DMS153 treated with DMSO at 0.1 percent for 48 hours (cell line): Measurements from ENCODE around the gene PTGDS.
"Not testable (repeated sequence)": the region's sequence is repeated elsewhere in the genome, so short reads cannot be mapped to it uniquely, and the experiment has no call there.

ENCODE experiments used
- DNase-seq: peaks from one replicate; lab custom pipeline; 2025; ENCODE audit not compliant: unreplicated experiment; lab: John Stamatoyannopoulos, UW

Gene PTGDS

DNA sequence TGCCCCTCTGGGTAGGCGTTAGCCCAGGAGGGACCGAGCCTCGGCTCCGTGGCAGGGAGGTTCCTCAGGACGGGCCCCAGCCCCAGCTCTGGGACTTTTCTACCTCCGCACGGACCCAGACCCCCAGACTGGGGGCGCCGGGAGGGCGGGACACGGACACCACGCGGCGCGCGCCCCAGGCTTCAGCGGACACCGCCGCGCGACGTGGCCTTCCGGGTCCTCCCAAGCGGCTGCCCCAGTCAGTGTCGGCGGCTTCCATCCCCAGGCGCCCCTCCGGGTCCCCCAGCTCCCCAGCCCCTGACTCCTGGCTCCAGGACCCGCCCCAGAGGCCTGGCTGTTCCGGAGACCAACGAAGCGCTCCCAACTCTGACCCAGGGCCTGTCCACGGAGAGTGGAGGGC is 8.5 kb downstream of the PTGDS start:
- no peak for DNase-seq

DNA sequence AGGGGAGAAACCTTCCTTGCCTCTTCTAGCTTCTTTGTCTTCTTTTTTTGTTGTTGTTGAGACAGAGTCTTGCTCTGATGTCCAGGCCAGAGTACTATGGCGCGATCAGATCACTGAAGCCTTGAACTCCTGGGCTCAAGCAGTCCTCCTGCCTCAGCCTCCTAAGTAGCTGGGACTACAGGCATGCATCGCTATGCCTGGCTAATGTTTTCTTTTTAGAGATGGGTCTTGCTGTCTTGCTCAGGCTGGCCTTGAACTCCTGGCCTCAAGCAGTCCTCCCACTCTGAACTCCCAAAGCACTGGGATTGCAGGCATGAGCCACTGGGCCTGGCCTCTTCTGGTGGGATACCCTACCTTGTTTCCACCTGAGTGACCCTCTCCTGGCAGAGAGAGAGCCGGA is 11.6 kb downstream of the PTGDS start:
- DNase-seq = no peak

DNA sequence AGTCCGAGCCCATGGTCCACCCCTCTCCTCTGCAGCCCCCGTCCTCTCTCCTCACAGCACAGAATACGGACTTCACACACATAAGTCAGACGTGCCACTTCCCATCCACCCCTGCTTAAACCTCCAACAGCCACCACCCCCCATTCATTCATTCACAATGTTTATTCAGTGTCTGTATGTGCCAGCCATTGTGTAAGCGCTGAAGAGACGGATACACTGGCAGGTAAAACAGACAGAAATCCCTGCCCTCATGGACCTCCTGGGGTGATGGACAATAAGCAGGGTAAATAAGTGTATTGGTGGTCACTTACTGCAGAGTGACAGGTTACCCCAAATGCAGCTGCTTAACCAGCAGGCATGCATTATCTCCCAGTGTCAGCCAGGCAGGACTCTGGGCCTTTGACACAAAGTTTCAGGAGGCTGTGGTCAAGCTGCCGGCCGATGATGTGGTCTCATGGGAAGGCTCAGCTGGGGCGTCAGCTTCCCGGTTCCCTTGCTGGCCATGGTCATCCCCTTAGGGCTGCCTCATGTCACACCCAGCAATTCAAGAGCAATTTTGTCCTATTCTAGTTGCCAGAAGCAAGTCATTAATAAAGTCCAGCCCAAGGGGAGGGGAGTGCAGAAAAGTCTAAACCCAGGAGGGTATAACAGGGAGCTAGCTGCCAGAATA is 13.1 kb downstream of the PTGDS start:
- peak; percentile 56 for DNase-seq

DNA sequence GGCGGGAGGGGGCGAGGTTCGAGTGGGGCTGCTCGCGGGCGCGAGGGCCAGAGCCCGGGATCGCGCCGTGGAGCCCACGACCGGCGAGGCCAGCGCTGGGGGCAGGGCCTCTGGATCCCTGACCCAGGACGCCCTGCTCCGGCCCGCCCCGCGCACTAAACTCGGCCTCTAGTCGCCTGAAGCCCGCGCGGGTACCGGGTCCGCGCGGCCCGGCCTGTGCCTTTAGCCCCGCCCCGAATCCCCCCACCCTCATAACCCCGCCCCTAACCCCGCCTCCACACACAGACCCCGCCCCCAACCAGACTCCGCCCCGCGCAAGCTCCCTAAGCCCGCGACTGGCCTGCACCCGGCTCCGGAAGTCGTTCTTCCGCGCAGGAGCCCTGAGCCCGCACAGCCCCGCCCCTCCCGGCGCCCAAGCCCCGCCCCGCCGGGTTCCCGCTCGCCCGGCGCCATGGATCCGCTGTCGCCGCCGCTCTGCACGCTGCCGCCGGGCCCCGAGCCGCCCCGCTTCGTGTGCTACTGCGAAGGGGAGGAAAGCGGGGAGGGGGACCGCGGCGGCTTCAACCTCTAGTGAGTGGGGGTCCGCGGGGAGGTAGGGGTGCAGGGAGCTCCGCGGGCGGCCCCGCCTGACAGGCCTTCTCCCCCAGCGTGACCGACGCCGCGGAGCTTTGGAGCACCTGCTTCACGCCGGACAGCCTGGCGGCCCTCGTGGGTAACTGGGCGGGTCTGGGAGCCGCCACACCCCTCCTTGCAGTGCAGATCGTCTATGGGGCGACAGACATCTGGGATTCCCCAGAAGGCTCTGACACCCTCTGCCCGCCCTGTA is 14.9 kb downstream of the PTGDS start, which contains the start of gene PAXX:
PAXX (plus strand) TSS at position 430 of the 826 bp plus-strand sequence; CDS start at position 452, 22 bp downstream.
- peak; percentile 78 for DNase-seq

DNA sequence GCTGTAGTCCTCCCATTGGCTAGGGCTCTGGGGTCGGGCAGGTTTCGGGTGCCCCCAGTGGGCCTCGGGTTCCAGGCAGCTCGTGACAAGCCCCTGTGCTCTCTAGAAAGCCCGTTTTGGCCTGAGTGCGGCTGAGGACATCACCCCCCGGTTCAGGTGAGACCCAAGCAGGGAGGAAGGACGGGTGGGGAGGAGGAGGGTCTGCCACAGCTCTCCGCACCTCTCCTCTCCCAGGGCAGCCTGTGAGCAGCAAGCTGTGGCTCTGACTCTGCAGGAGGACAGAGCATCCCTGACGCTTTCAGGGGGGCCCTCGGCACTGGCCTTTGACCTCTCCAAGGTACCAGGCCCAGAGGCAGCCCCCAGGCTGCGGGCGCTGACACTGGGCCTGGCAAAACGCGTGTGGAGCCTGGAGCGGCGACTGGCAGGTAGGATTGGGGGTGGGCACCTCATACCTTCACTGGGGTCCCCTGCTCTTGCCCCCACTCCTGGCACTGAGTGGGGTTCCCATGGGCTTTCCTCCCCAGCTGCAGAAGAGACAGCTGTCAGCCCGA is 15.6 kb downstream of the PTGDS start:
- DNase-seq = no peak

DNA sequence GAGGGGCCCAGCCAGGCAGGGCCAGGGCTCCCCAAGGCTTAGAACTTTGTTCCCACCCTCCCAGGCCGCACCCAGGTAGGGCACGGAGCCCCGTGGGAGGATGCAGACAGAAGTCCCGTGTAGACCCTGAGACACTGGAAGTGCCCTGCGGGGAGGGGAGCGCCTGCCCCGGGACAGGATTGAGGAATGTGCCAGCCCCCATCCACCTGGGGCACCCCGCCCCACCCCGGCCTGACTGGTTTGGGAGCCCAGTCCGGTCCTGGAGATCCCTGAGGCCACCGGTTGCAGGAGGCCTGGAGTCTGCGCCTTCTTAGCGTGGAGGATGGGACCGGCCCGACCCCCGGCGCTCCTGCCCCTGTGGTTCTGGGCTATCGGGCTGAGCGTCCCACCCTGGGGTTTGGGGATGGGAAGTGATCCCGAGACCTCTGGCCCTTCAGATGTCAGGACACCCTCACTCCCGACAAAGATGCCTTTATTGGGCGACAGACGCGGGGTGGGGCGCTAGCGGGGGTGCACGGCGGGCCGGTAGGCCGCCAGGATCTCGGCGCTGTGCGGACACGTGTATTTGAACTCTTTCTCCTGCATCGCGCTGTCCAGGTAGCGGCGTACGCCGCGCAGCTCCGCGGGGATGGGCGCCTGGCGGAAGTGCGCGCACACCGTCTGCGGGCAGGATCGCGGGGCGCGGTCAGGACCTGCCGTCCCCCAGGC is 17.0 kb downstream of the PTGDS start:
- no peak for DNase-seq

DNA sequence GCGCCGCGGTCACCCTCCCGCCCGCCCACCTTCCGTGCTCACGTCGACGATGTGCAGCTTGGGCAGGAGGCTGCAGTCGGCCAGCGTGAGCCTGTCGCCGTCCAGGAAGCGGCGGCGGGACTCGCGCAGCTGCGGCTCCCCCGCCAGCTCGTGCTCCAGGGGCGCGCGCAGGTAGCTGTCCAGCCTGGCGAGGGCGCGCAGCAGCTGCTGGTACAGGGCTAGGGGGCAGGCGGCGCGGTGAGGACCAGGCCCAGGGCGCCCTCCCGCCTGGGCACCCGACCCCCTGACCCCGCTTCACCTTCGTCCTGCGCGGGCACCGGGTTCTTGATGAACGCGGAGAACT is 17.6 kb downstream of the PTGDS start:
- DNase-seq = no peak

DNA sequence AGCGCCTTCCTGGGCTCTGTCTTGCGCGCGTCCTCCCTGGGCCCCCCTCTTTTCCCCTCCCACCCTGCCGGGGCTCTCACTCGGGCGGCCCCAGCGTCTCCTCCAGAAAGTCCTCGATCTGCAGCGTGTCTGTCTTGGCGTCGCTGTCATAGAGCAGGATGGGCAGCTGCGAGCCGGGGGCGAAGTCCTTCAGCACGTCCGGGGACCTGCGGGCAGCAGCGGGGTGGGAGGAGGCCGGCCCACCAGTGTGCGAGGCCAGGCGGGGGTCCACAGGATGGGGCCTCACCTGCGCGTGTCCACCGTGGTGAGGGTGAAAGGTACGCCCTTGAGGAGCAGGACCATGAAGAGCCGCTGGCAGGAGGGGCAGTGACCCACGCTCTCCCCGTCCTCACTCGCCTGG is 18.1 kb downstream of the PTGDS start:
- DNase-seq = no peak

DNA sequence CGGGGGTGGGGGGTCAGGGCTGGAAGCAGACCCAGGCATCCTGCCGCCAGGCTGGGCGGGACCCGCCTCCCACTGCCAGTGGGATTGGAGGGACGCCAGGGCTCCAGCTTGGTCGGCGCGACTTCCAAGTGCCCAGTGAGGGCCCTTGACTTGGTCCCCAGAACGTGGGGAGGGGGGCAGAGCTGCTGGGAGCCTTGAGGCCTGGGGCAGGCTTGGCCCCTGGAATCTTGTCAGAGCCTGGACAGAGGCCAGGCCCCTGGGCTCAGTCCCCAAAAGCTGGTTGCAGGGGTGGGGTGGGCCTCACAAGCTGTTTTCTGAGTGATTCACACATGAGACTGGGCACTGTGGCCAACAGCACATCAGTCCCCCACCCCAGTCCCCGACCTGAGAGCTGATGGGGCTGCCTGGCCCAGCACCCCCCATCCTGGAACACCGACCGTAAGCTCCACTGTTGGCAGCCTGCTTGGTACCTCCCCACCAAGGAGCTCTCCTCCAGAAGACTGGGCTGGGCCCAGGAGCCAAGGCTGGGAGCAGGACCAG is 18.5 kb downstream of the PTGDS start:
- no peak for DNase-seq

DNA sequence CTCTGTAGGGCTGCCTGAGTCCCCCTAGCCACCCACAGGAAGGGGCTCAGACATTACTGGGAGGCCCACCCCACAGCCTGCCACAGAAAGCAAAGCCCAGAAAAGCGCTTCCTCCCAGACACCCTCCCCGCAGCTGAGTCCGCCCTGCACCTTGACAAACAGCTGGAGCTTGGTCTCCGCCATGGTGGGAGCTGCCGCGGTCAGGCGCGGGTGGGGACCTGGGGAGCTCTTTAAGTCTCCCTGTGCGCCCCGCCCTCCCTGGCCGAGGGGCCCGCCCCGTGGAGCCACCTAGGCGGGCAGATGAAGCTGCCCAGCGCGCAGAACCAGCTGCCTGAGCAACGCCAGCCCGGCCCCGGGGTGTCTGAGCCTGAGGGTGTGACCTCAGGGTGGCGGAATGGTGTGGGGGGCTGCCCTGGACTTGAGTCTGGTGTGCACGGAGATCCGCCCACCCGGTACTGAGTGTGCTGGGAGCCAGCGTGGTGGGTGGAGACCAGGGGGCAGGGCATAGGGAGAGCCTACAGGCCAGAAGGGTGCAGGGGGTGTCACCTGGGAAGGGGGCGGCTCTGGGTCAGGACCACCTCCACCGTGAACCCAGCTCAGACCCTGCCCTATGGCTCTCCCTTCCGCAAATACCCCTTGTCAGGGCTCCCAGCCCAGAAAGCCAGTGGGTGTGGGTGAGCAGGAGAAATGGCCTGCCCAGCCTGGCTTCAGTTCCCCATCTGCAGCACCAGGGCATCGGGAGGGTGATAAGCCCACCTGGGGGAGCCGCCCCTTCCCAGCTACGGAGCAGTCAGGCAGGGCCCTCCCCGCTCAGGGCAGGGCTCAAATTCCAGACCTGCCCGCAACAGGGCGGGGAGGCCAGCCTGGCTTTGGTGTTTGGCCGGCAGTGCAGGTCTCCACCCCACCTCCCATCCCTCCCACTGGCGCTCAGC is 19.3 kb downstream of the PTGDS start, which contains the start of gene CLIC3:
CLIC3 (minus strand) TSS at position 208 of the 932 bp plus-strand sequence; CDS start at position 183, 25 bp downstream.
- no peak for DNase-seq

DNA sequence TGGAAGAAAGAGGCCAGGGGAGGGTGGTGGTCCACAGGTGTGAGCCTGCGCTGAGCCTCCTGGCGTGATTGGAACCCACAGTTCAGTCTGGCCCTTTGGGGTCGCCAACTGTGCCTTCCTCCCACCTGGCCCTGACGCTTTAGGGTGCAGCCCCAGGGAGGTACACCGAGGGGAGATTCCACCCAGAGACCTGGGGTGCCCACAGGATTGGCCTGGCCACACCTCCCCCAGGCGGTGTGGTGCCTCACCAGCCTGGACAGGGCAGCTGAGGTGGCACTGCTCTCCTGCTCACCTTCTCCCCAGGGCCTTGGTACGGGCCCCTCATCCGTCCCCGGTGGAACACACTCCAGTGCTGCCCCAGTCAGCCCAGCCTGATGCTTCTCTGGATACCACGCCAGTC is 20.1 kb downstream of the PTGDS start:
- DNase-seq = no peak

DNA sequence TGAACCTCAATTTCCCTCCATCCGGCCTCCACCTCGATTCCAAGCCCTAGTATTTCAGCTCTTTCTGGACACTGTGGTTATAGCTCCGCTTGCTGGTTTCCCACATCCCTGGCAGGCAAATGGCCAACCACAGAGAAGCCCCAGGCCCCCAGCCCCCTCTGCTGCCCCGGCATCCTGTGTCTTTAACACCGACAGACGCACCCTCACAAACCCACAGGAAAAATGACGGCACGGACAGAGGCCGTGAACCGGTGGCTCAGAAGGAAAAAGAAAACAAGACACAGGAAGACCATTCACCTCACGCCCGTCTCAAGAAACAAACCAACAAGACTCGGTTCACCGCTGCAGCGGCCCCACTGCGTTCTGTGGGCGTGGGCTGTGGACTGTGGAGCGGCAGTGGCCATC is 20.5 kb downstream of the PTGDS start:
- DNase-seq = no peak

DNA sequence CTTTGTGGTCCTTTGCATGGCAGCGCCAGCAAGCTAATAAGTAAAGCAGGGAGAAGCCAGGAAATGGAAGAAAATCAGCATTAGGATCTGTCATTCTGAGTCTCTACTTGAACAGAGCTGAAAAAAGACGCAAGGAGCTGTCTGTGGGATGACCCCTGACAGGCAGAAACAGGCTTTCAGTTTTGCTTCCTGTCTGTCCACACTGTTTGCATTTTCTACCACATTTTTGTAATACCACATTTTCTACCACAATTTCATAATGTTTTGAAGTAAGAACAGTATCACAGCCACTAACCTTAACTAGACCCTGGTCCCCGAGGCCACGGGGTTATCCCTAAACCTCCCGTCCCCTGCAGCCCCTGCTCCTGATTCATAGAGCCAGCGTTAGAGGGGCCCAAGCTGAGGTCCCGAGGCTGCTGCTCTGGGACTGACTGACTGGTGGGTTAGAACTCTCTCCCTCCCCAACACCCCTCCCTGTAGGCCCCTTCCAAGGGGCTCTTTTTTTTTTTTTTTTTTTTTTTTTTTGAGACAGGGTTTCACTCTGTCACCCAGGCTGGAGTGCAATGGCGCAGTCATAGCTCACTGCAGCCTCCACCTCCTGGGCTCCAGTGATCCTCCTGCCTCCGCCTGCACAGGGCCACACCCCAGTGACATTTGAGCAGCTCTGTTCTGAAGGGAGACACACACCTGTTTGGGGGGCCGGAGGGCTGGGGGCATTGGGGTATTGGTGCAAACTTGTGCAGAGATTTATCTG is 23.1 kb downstream of the PTGDS start:
- no peak for DNase-seq

DNA sequence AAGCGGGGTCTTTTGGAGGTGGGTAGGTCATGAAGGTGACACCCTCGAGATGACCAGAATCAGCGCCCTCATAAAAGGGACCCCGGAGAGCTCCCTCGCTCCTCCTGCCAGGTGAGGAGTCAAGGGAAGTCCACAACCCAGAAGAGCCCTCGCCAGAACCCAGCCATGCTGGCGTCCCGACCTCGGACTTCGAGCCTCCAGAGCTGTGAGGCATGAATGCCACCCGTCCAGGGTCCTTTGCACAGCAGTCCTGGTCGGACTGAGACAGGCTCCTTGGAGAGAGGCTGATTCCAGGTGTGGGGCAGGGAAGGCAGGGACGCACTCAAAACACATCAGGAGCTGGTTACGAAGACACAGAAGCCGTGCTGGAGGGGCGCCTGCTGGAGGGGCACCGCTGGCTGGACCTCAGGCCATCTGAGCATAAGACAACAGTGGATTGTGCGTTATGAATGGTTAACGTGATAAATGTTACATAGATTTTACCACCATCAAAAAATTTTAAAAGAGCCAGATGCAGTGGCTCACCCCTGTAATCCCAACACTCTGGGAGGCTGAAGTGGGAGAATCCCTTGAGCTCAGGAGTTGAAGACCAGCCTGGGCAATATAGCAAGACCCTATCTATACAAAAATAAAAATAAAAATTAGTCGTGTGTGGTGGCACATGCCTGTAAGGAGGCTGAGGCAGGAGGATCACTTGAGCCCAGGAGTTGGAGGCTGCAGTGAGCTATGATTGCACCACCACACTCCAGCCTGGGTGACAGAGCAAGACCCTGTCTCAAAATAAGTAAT is 24.7 kb downstream of the PTGDS start:
- DNase-seq = no peak

DNA sequence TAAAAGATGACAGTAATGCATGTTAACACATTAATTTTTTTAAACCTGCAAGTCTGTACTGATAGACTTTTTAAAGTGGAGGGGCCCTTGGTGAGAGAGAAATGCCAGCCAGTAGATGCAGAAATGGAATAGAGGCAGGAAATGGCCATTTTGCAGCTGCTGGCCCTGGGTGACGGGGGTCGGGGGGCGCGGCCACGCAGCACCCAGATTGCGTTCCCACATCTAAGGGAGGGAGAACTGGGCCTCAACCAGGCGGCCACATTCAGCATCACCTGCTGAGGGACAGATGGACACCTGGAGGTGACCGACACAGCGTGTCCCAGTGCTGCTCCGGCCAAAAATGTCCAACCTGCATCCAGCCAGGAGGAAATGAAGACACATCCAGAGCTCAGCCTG is 25.3 kb downstream of the PTGDS start:
- no peak for DNase-seq

DNA sequence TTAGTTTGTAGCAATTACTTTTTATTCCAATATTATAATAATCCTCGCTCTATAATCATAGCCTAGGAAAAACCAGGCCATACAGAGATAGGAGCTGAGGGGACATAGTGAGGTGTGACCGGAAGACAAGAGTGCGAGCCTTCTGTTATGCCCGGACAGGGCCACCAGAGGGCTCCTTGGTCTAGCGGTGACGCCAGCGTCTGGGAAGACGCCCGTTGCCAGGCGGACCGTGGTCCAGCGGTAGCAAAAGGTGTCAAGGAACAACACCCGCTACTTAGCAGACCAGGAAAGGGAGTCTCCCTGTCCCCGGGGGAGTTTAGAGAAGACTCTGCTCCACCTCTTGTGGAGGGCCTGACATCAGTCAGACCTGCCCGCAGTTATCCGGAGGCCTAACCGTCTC is 27.0 kb downstream of the PTGDS start:
- not testable (repeated sequence) for DNase-seq

DNA sequence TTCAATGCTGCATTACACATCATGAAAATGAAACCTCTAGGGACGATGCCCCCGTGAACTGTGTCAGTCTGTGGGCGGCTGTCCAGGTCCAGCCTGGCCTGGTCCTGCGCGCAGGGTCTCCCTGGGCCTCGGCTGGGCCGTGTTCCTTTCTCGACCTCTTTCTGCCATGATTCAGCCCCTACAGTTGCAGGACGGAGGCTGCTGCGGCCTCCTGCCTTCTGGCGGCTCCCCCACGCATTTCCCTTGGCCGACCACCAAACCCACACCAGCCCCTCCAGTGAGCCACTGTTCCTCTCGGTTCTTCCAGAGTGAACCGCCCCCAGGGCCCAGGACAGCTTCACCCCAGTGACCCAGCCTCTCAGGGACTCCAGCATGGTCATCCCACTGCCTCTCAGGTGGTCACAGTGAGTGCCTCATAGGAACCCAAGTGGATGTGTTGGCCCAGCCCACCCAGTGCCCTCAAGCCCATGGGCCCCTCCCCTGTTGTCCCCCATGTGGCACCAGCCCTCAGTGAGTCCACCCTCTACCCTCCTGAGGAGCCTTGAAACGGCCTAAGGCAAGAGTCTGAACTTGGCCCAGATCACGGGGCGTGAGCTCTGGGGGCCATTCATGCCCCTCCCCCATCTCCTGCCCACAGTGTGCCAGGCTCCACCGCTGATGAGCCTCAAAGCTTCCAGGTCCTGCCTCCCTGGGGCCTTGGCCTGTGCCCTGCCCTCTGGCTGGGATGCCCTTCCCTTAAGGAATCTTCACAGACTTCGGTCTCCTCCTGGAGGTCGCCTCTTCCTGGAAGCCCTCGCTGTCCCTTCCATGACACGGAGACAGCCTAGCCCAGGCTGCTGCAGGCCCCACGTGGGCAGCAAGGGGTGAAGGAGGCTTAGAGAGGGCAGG is 29.1 kb downstream of the PTGDS start:
- DNase-seq = no peak
